Parathyroid adenoma (tissue), 2 donors: ENCODE measurements around the gene PDE7B.
A peak's percentile ranks its signal among the peaks of the same experiment; 100 is the strongest.
"Not testable (repeated sequence)": the region's sequence is repeated elsewhere in the genome, so short reads cannot be mapped to it uniquely, and the experiment has no call there.

ENCODE experiments used
- H2AFZ ChIP-seq: fragments of 300-600 bp; sonication (generic); one replicate; pipeline ENCODE4 v1.7.0; 2017; ENCODE audit warnings: antibody characterized with exemption, mild to moderate bottlenecking
- H3K27ac ChIP-seq: fragments of 300-600 bp; sonication (generic); one replicate; pipeline ENCODE4 v1.7.0; 2017
- H3K27me3 ChIP-seq: fragments of 300-600 bp; sonication (generic); one replicate; pipeline ENCODE4 v1.7.0; 2017; ENCODE audit warnings: low read length; ENCODE audit not compliant: control insufficient read depth, insufficient read depth
- H3K36me3 ChIP-seq: fragments of 300-600 bp; sonication (generic); one replicate; pipeline ENCODE4 v1.7.0; 2017; ENCODE audit warnings: low read length; ENCODE audit not compliant: control insufficient read depth, insufficient read depth
- H3K4me1 ChIP-seq: fragments of 300-600 bp; sonication (generic); one replicate; pipeline ENCODE4 v1.7.0; 2017; ENCODE audit warnings: control low read depth
- H3K4me2 ChIP-seq: fragments of 300-600 bp; sonication (generic); one replicate; pipeline ENCODE4 v1.7.0; 2017; ENCODE audit warnings: low read length
- H3K4me3 ChIP-seq: fragments of 300-600 bp; sonication (generic); one replicate; pipeline ENCODE4 v1.7.0; 2017; ENCODE audit warnings: low read depth, low read length
- H3K79me2 ChIP-seq: fragments of 300-600 bp; sonication (generic); one replicate; pipeline ENCODE4 v1.7.0; 2017; ENCODE audit warnings: control low read depth
- H3K9ac ChIP-seq: fragments of 300-600 bp; sonication (generic); one replicate; pipeline ENCODE4 v1.7.0; 2017; ENCODE audit warnings: mild to moderate bottlenecking
- H3K9me3 ChIP-seq: fragments of 300-600 bp; sonication (generic); one replicate; pipeline ENCODE4 v1.7.0; 2017; ENCODE audit warnings: low read length; ENCODE audit not compliant: control insufficient read depth
- CTCF ChIP-seq: fragments of 300-600 bp; sonication (generic); IDR thresholded peaks from one replicate; pipeline ENCODE4 v1.7.0; 2017; ENCODE audit warnings: antibody characterized with exemption, mild to moderate bottlenecking
- donor health status: primary hyperparathyroidism.

Gene PDE7B

GRCh38 chr6:136095986-136096385 is 244.5 kb downstream of the PDE7B start:
- no peak overlapping the region for H3K9ac ChIP-seq
- no peak overlapping the region for H3K4me2 ChIP-seq
- H3K4me3 ChIP-seq, result no peak overlapping the region
- H3K79me2 ChIP-seq, result no peaks in the 10 kb centered on the region
- no peak overlapping the region for H2AFZ ChIP-seq
- H3K4me1 ChIP-seq, result peaks cover under 1% of the 10 kb centered on the region
- no peaks in the 10 kb centered on the region for H3K9me3 ChIP-seq
- peak overlapping the region; percentile 4 for H3K27ac ChIP-seq
- TF ChIP-seq CTCF, result no peak
- no peaks in the 10 kb centered on the region for H3K27me3 ChIP-seq
- no peaks in the 10 kb centered on the region for H3K36me3 ChIP-seq

- no peak overlapping the region for H3K9ac ChIP-seq
- peak overlapping the region; percentile 70 for H2AFZ ChIP-seq
- peaks cover 3% of the 10 kb centered on the region for H3K79me2 ChIP-seq
- H3K4me3 ChIP-seq, result no peak overlapping the region
- H3K27ac ChIP-seq, result peak overlapping the region; percentile 78
- H3K36me3 ChIP-seq, result no peaks in the 10 kb centered on the region
- H3K9me3 ChIP-seq, result no peaks in the 10 kb centered on the region
- H3K27me3 ChIP-seq, result no peaks in the 10 kb centered on the region
- H3K4me2 ChIP-seq, result no peak overlapping the region
- no peak for TF ChIP-seq CTCF
- peaks cover 25% of the 10 kb centered on the region for H3K4me1 ChIP-seq
These were observed 251.6 kb downstream of the PDE7B start for GRCh38 chr6:136102991-136103688.

GRCh38 chr6:136103763-136104311 is 252.3 kb downstream of the PDE7B start:
- Histone ChIP-seq H2AFZ (peak overlapping the region; percentile 70), H3K79me2 (peaks cover 3% of the 10 kb centered on the region), H3K4me1 (peaks cover 25% of the 10 kb centered on the region), H3K4me2 (no peak overlapping the region), H3K9me3 (no peaks in the 10 kb centered on the region), H3K27ac (peak overlapping the region; percentile 78), H3K4me3 (no peak overlapping the region), H3K27me3 (no peaks in the 10 kb centered on the region), H3K36me3 (no peaks in the 10 kb centered on the region), H3K9ac (no peak overlapping the region)
- TF ChIP-seq CTCF, result no peak

- Histone ChIP-seq H3K4me3 (no peak overlapping the region), H3K36me3 (no peaks in the 10 kb centered on the region), H2AFZ (no peak overlapping the region), H3K27me3 (no peaks in the 10 kb centered on the region), H3K27ac (peak overlapping the region; percentile 78), H3K79me2 (peaks cover 3% of the 10 kb centered on the region), H3K9ac (no peak overlapping the region), H3K4me1 (peaks cover 25% of the 10 kb centered on the region), H3K9me3 (no peaks in the 10 kb centered on the region), H3K4me2 (no peak overlapping the region)
- no peak for TF ChIP-seq CTCF
These were observed 253.1 kb downstream of the PDE7B start for GRCh38 chr6:136104556-136104955.

GRCh38 chr6:136105797-136106196 is 254.3 kb downstream of the PDE7B start:
- H3K4me2 ChIP-seq, H3K79me2 ChIP-seq, H3K9ac ChIP-seq, H3K9me3 ChIP-seq, H3K36me3 ChIP-seq, H3K4me3 ChIP-seq, H3K27me3 ChIP-seq, H2AFZ ChIP-seq, H3K27ac ChIP-seq: not testable (repeated sequence)
- H3K4me1 ChIP-seq, result peaks cover 25% of the 10 kb centered on the region
